DND-41 (cell line): ENCODE results near the gene DHRS4L2.
"Not testable (repeated sequence)": the region's sequence is repeated elsewhere in the genome, so short reads cannot be mapped to it uniquely, and the experiment has no call there.

Experiments
- EZH2 ChIP-seq: IDR thresholded peaks from 3 replicates; pipeline ENCODE4 v1.6.1; 2012; ENCODE audit warnings: borderline replicate concordance, low read depth, mild to moderate bottlenecking, moderate library complexity, low read length, inconsistent platforms; ENCODE audit not compliant: severe bottlenecking
- TF ChIP-seq, protein P1 (sequence below): IDR thresholded peaks from 2 replicates; pipeline ENCODE4 v1.5.1; 2012; ENCODE audit warnings: borderline replicate concordance, low read length, moderate library complexity, mild to moderate bottlenecking; ENCODE audit not compliant: poor library complexity, severe bottlenecking; ENCODE audit errors: extremely low read depth

DNA sequence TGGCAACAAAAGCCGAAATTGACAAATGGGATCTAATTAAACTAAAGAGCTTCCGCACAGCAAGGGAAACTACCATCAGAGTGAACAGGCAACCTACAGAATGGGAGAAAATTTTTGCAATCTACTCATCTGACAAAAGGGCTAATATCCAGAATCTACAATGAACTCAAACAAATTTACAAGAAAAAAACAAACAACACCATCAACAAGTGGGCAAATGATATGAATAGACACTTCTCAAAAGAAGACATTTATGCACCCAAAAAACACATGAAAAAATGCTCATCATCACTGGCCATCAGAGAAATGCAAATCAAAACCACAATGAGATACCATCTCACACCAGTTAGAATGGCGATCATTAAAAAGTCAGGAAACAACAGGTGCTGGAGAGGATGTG, 41.0 kb downstream of the DHRS4L2 start:
- TF ChIP-seq, protein P1, sequence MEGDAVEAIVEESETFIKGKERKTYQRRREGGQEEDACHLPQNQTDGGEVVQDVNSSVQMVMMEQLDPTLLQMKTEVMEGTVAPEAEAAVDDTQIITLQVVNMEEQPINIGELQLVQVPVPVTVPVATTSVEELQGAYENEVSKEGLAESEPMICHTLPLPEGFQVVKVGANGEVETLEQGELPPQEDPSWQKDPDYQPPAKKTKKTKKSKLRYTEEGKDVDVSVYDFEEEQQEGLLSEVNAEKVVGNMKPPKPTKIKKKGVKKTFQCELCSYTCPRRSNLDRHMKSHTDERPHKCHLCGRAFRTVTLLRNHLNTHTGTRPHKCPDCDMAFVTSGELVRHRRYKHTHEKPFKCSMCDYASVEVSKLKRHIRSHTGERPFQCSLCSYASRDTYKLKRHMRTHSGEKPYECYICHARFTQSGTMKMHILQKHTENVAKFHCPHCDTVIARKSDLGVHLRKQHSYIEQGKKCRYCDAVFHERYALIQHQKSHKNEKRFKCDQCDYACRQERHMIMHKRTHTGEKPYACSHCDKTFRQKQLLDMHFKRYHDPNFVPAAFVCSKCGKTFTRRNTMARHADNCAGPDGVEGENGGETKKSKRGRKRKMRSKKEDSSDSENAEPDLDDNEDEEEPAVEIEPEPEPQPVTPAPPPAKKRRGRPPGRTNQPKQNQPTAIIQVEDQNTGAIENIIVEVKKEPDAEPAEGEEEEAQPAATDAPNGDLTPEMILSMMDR: not testable (repeated sequence)
- TF ChIP-seq EZH2: not testable (repeated sequence)
